ENCODE data around the gene IKZF3.
"Not testable (repeated sequence)": the region's sequence is repeated elsewhere in the genome, so short reads cannot be mapped to it uniquely, and the experiment has no call there.

The IKZF3 gene

DNA sequence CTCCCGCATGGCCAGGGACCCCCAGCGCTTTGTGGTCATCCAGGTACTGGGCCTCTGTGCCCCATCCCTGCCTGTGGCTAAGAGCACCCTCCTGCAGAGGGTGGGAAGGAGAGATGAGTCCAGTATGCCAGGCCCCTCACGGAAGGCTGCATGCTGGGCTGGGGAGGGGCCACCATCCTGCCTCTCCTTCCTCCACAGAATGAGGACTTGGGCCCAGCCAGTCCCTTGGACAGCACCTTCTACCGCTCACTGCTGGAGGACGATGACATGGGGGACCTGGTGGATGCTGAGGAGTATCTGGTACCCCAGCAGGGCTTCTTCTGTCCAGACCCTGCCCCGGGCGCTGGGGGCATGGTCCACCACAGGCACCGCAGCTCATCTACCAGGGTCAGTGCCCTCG, 137.5 kb downstream of the IKZF3 start:
- Histone ChIP-seq H3K27me3 (replicated peaks; ENCODE audit: control insufficient read depth, insufficient read depth, low read length) (no peaks in the 10 kb centered on the region), H3K4me3 (replicated peaks; ENCODE audit: low read depth, low read length) (no peak overlapping the region), H3K36me3 (ENCODE audit: control insufficient read depth, insufficient read depth, low read length) (peaks cover 10% of the 10 kb centered on the region)
- TF ChIP-seq, protein P1, sequence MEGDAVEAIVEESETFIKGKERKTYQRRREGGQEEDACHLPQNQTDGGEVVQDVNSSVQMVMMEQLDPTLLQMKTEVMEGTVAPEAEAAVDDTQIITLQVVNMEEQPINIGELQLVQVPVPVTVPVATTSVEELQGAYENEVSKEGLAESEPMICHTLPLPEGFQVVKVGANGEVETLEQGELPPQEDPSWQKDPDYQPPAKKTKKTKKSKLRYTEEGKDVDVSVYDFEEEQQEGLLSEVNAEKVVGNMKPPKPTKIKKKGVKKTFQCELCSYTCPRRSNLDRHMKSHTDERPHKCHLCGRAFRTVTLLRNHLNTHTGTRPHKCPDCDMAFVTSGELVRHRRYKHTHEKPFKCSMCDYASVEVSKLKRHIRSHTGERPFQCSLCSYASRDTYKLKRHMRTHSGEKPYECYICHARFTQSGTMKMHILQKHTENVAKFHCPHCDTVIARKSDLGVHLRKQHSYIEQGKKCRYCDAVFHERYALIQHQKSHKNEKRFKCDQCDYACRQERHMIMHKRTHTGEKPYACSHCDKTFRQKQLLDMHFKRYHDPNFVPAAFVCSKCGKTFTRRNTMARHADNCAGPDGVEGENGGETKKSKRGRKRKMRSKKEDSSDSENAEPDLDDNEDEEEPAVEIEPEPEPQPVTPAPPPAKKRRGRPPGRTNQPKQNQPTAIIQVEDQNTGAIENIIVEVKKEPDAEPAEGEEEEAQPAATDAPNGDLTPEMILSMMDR (IDR thresholded peaks at IDR 0.05; ENCODE audit: insufficient read depth, low read length, poor library complexity, severe bottlenecking): no peak
- DNase-seq (ENCODE audit: extremely low read depth, insufficient read length): no peak

DNA sequence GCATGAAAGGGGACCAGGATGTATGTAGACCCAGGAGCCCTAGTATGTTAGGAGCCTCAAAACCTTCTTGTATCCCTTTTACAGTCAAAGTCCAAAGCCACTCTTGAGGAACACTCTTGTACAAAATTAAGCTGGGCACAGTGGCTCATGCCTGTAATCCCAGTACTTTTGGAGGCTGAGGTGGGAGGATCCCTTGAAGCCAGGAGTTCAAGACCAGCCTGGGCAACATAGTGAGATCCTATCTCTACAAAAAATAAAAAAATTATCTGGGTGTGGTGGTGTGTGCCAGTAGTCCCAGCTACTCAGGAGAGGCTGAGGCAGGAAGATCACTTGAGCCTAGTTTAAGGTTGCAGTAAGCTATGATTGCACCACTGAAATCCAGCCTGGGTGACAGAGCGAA, 138.2 kb downstream of the IKZF3 start:
- H3K36me3 ChIP-seq (ENCODE audit: control insufficient read depth, insufficient read depth, low read length); DNase-seq (ENCODE audit: extremely low read depth, insufficient read length); H3K27me3 ChIP-seq (replicated peaks; ENCODE audit: control insufficient read depth, insufficient read depth, low read length); H3K4me3 ChIP-seq (replicated peaks; ENCODE audit: low read depth, low read length): not testable (repeated sequence)

DNA sequence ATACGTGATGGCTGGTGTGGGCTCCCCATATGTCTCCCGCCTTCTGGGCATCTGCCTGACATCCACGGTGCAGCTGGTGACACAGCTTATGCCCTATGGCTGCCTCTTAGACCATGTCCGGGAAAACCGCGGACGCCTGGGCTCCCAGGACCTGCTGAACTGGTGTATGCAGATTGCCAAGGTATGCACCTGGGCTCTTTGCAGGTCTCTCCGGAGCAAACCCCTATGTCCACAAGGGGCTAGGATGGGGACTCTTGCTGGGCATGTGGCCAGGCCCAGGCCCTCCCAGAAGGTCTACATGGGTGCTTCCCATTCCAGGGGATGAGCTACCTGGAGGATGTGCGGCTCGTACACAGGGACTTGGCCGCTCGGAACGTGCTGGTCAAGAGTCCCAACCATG, 139.4 kb downstream of the IKZF3 start:
- TF ChIP-seq, protein P1 (IDR thresholded peaks at IDR 0.05; ENCODE audit: insufficient read depth, low read length, poor library complexity, severe bottlenecking): no peak
- no peaks in the 10 kb centered on the region for H3K27me3 ChIP-seq (replicated peaks; ENCODE audit: control insufficient read depth, insufficient read depth, low read length)
- no peak for DNase-seq (ENCODE audit: extremely low read depth, insufficient read length)
- no peak overlapping the region for H3K4me3 ChIP-seq (replicated peaks; ENCODE audit: low read depth, low read length)
- H3K36me3 ChIP-seq (ENCODE audit: control insufficient read depth, insufficient read depth, low read length): peaks cover 10% of the 10 kb centered on the region

DNA sequence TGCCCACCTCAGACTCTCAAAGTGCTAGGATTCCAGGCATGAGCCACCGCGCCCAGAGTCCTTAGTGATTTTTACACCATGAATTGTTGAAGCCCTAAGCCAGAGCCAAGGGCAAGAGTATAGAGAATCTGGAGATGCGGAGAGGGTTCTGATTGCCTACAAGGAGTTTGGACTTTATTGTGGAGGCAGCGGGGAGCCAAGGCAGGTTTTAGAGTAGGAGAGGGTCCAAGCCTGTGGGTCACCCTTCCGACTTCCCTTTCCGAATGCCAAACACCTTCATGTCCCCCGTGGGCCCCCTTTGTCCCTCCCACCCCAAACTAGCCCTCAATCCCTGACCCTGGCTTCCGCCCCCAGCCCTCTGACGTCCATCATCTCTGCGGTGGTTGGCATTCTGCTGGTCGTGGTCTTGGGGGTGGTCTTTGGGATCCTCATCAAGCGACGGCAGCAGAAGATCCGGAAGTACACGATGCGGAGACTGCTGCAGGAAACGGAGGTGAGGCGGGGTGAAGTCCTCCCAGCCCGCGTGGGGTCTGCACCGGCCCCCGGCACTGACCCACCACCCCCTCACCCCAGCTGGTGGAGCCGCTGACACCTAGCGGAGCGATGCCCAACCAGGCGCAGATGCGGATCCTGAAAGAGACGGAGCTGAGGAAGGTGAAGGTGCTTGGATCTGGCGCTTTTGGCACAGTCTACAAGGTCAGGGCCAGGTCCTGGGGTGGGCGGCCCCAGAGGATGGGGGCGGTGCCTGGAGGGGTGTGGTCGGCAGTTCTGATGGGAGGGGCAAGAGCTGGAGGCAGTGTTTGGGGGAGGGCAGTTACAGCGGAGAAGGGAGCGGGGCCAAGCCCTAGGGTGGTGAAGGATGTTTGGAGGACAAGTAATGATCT, 140.9 kb downstream of the IKZF3 start:
- TF ChIP-seq, protein P1 (IDR thresholded peaks at IDR 0.05; ENCODE audit: insufficient read depth, low read length, poor library complexity, severe bottlenecking): no peak
- Histone ChIP-seq H3K36me3 (ENCODE audit: control insufficient read depth, insufficient read depth, low read length) (peaks cover 8% of the 10 kb centered on the region), H3K27me3 (replicated peaks; ENCODE audit: control insufficient read depth, insufficient read depth, low read length) (no peaks in the 10 kb centered on the region), H3K4me3 (replicated peaks; ENCODE audit: low read depth, low read length) (no peak overlapping the region)
- no peak for DNase-seq (ENCODE audit: extremely low read depth, insufficient read length)

DNA sequence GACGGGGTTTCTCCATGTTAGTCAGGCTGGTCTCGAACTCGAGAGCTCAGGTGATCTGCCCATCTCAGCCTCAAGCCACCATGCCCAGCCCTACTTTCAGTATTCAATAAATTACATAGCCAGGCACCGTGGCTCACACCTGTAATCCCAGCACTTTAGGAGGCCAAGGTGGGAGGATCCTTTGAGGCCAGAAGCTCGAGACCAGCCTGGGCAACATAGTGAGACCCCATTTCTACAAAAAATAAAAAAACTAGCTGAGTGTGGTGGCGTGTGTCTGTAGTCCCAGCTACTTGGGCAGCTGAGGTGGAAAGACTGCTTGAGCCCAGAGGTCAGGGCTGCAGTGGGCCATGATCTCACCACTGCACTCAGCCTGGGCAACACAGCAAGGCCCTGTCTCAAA, 142.0 kb downstream of the IKZF3 start:
- no peak overlapping the region for H3K4me3 ChIP-seq (replicated peaks; ENCODE audit: low read depth, low read length)
- TF ChIP-seq, protein P1 (IDR thresholded peaks at IDR 0.05; ENCODE audit: insufficient read depth, low read length, poor library complexity, severe bottlenecking): no peak
- DNase-seq (ENCODE audit: extremely low read depth, insufficient read length): no peak
- no peaks in the 10 kb centered on the region; the same call in 1 of the 2 replicates for H3K36me3 ChIP-seq (ENCODE audit: control insufficient read depth, insufficient read depth, low read length)
- no peaks in the 10 kb centered on the region for H3K27me3 ChIP-seq (replicated peaks; ENCODE audit: control insufficient read depth, insufficient read depth, low read length)

DNA sequence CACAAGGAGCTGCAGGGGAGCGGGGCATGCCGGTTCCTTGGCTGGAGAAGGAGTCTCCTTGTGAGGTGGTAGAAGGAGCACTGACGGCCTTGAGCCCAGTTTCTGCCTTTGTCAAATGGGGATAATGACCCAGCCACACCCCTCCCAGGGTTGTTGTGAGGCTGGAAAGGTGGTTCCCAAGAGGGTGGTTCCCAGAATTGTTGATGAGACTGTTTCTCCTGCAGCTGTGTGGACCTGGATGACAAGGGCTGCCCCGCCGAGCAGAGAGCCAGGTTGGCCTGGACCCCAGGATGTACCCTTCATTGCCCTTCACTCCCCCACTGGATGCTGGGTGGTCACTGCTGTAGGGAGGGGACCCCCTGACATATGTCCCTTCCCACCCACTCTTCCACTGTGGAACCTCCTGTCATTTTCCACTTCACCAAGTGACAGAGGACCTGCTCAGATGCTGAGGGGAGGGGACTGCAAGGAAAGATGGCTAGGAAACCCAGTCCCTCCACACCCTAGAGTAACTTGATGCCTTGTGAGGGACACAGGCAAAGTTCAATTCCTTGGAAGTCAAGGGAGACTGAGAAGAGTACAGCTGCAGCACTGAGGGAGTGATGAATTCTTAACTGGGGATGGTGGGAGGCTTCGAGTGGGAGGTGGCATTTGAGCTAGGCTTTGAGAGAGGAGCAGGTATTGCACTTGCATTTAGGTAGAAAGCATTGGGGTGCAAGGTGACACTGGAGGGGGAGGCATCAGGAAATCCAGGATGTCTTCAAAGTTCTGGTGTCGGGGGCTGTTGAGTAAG, 144.4 kb downstream of the IKZF3 start:
- TF ChIP-seq, protein P1 (IDR thresholded peaks at IDR 0.05; ENCODE audit: insufficient read depth, low read length, poor library complexity, severe bottlenecking): no peak
- Histone ChIP-seq H3K36me3 (ENCODE audit: control insufficient read depth, insufficient read depth, low read length) (no peaks in the 10 kb centered on the region), H3K4me3 (replicated peaks; ENCODE audit: low read depth, low read length) (no peak overlapping the region), H3K27me3 (replicated peaks; ENCODE audit: control insufficient read depth, insufficient read depth, low read length) (no peaks in the 10 kb centered on the region)
- no peak for DNase-seq (ENCODE audit: extremely low read depth, insufficient read length)

All from GM06990 (cell line).